IMR-90 (cell line): ENCODE results near the gene ARHGAP8. TPM values are rescaled to one million over a fixed set of nuclear protein-coding genes. Genes with fewer than 3 reads are reported as not detected.

Experiments used
- ATAC-seq: fragments of 200-7000 bp; cut with Tn5 transposase; 2 replicates; pipeline ENCODE4 v1.9.1; 2020; ENCODE audit warnings: low read depth, mild to moderate bottlenecking, moderate library complexity
- BruUV-seq: library from RNA; stranded (reverse); fragments of 400-500 nt; replicated peaks from 2 replicates; lab custom pipeline; 2021; lab: Mats Ljungman, UMichigan
- CTCF ChIA-PET: fragments of 300-600 bp; formaldehyde crosslinking; extraction: SDS; loops from one replicate; lab custom pipeline; 2021; ENCODE audit warnings: antibody characterized with exemption; lab: Yijun Ruan, JAX
- POLR2A ChIA-PET: fragments of 300-600 bp; sonication (Branson Sonifier 250); formaldehyde crosslinking; loops from one replicate; lab custom pipeline; 2022; ENCODE audit warnings: antibody characterized with exemption; ENCODE audit not compliant: unreplicated experiment; lab: Charles Lee
- DNase-seq: peaks from one replicate; pipeline ENCODE4 v3.0.0; 2013
- H2AFZ ChIP-seq: replicated peaks from 2 replicates; pipeline ENCODE3; 2013; ENCODE audit warnings: low read length, mild to moderate bottlenecking; ENCODE audit not compliant: poor library complexity
- H2AK5ac ChIP-seq: 2 replicates; pipeline ENCODE4 v1.6.1; 2013; ENCODE audit warnings: low read depth, low read length, inconsistent platforms
- H2AK9ac ChIP-seq: replicated peaks from 2 replicates; pipeline ENCODE3; 2013; ENCODE audit warnings: mild to moderate bottlenecking, low read depth, low read length, moderate library complexity; ENCODE audit not compliant: poor library complexity
- H2BK120ac ChIP-seq: 2 replicates; pipeline ENCODE4 v1.6.1; 2013; ENCODE audit warnings: low read depth, low read length, inconsistent platforms
- H2BK15ac ChIP-seq: 3 replicates; pipeline ENCODE4 v1.6.1; 2013; ENCODE audit warnings: low read depth, low read length, inconsistent platforms
- H2BK20ac ChIP-seq: 2 replicates; pipeline ENCODE4 v1.6.1; 2013; ENCODE audit warnings: low read depth, mild to moderate bottlenecking, inconsistent platforms, low read length, moderate library complexity
- H2BK5ac ChIP-seq: 2 replicates; pipeline ENCODE4 v1.6.1; 2013; ENCODE audit warnings: mild to moderate bottlenecking, low read depth, low read length, inconsistent platforms; ENCODE audit not compliant: poor library complexity, severe bottlenecking
- H3K14ac ChIP-seq: replicated peaks from 2 replicates; pipeline ENCODE4 v1.6.1; 2013; ENCODE audit warnings: low read depth, low read length, inconsistent platforms
- H3K18ac ChIP-seq: 2 replicates; pipeline ENCODE4 v1.6.1; 2013; ENCODE audit warnings: low read depth, low read length, control low read depth
- H3K23ac ChIP-seq: 2 replicates; pipeline ENCODE4 v1.6.1; 2013; ENCODE audit warnings: low read depth, low read length, inconsistent platforms
- H3K27ac ChIP-seq: 2 replicates; pipeline ENCODE4 v1.5.1; 2013; ENCODE audit warnings: mild to moderate bottlenecking, control low read depth, low read length; ENCODE audit not compliant: insufficient read depth
- H3K27me3 ChIP-seq: 2 replicates; pipeline ENCODE4 v1.6.1; 2013; ENCODE audit warnings: low read length; ENCODE audit not compliant: control insufficient read depth, insufficient read depth
- H3K36me3 ChIP-seq: 2 replicates; pipeline ENCODE4 v1.6.1; 2013; ENCODE audit warnings: low read length, mixed read lengths; ENCODE audit not compliant: control insufficient read depth, insufficient read depth
- H3K4ac ChIP-seq: 2 replicates; pipeline ENCODE4 v1.6.1; 2013; ENCODE audit warnings: low read depth, low read length, inconsistent platforms
- H3K4me1 ChIP-seq: 2 replicates; pipeline ENCODE4 v1.6.1; 2013; ENCODE audit warnings: low read length, mixed read lengths; ENCODE audit not compliant: control insufficient read depth, insufficient read depth
- H3K4me2 ChIP-seq: 2 replicates; pipeline ENCODE4 v1.6.1; 2013; ENCODE audit warnings: low read depth, mild to moderate bottlenecking, control low read depth, low read length, moderate library complexity
- H3K4me3 ChIP-seq: 2 replicates; pipeline ENCODE4 v1.5.1; 2013; ENCODE audit warnings: low read depth, mild to moderate bottlenecking, control low read depth, low read length, moderate library complexity; ENCODE audit not compliant: insufficient read depth
- H3K56ac ChIP-seq: 2 replicates; pipeline ENCODE4 v1.6.1; 2013; ENCODE audit warnings: low read length, inconsistent platforms; ENCODE audit not compliant: insufficient read depth; ENCODE audit errors: extremely low read depth
- H3K79me1 ChIP-seq, 2 experiments: 2 replicates each; pipeline ENCODE4 v1.6.1; 2013; ENCODE audit warnings: low read length in 2 of 2, inconsistent platforms in 1 of 2, low read depth in 1 of 2
- H3K9ac ChIP-seq: 2 replicates; pipeline ENCODE4 v1.6.1; 2013; ENCODE audit warnings: low read depth, low read length, control low read depth
- H3K9me1 ChIP-seq: 2 replicates; pipeline ENCODE4 v1.6.1; 2013; ENCODE audit warnings: low read length, inconsistent platforms; ENCODE audit not compliant: insufficient read depth
- H3K9me3 ChIP-seq: 2 replicates; pipeline ENCODE4 v1.6.1; 2013; ENCODE audit warnings: low read length; ENCODE audit not compliant: control insufficient read depth, insufficient read depth
- H4K20me1 ChIP-seq: 2 replicates; pipeline ENCODE4 v1.6.1; 2013; ENCODE audit warnings: low read length, inconsistent platforms; ENCODE audit not compliant: insufficient read depth
- H4K5ac ChIP-seq: 2 replicates; pipeline ENCODE4 v1.6.1; 2013; ENCODE audit warnings: mild to moderate bottlenecking, low read depth, low read length, control low read depth
- H4K8ac ChIP-seq, 2 experiments: 2 replicates each; pipeline ENCODE4 v1.6.1; 2013; ENCODE audit warnings: low read depth in 2 of 2, low read length in 2 of 2, control low read depth in 1 of 2, inconsistent platforms in 1 of 2
- H4K91ac ChIP-seq: 2 replicates; pipeline ENCODE4 v1.6.1; 2013; ENCODE audit warnings: low read depth, low read length, inconsistent platforms; ENCODE audit not compliant: insufficient read depth
- BHLHE40 ChIP-seq: fragments of 150-350 bp; IDR thresholded peaks from 2 replicates; pipeline ENCODE4 v1.6.1; 2016; ENCODE audit warnings: mild to moderate bottlenecking, low read depth, low read length
- CEBPB ChIP-seq: IDR thresholded peaks from 2 replicates; pipeline ENCODE4 v1.6.1; 2012; ENCODE audit warnings: low read depth, low read length, improper control_type of control experiment
- CHD1 ChIP-seq: IDR thresholded peaks from 2 replicates; pipeline ENCODE4 v1.6.1; 2012; ENCODE audit warnings: low read depth, low read length, improper control_type of control experiment
- CTCF ChIP-seq: conservative IDR thresholded peaks from 2 replicates; pipeline ENCODE4 v1.5.1; 2012; ENCODE audit warnings: mild to moderate bottlenecking, low read depth, low read length, improper control_type of control experiment
- ELK1 ChIP-seq: fragments of 150-350 bp; IDR thresholded peaks from 2 replicates; pipeline ENCODE4 v1.6.1; 2016; ENCODE audit warnings: low read depth, mild to moderate bottlenecking, low read length, moderate library complexity, borderline replicate concordance
- FOS ChIP-seq: fragments of 150-350 bp; IDR thresholded peaks from 2 replicates; pipeline ENCODE4 v1.6.1; 2016; ENCODE audit warnings: low read depth, low read length
- MAFK ChIP-seq: IDR thresholded peaks from 2 replicates; pipeline ENCODE4 v1.6.1; 2012; ENCODE audit warnings: low read depth, low read length, improper control_type of control experiment
- MAZ ChIP-seq: IDR thresholded peaks from 2 replicates; pipeline ENCODE4 v1.6.1; 2012; ENCODE audit warnings: low read depth, mild to moderate bottlenecking, low read length, improper control_type of control experiment, moderate library complexity, borderline replicate concordance
- MXI1 ChIP-seq: IDR thresholded peaks from 2 replicates; pipeline ENCODE4 v1.6.1; 2012; ENCODE audit warnings: low read depth, mild to moderate bottlenecking, low read length, moderate library complexity, borderline replicate concordance
- NFE2L2 ChIP-seq: fragments of 150-350 bp; IDR thresholded peaks from 2 replicates; pipeline ENCODE4 v1.6.1; 2016; ENCODE audit warnings: low read depth, mild to moderate bottlenecking, low read length
- POLR2A ChIP-seq: IDR thresholded peaks from 2 replicates; pipeline ENCODE4 v1.6.1; 2012; ENCODE audit warnings: mild to moderate bottlenecking, low read depth, low read length
- RAD21 ChIP-seq: IDR thresholded peaks from 2 replicates; pipeline ENCODE4 v1.6.1; 2012; ENCODE audit warnings: low read length, improper control_type of control experiment
- RCOR1 ChIP-seq: IDR thresholded peaks from 2 replicates; pipeline ENCODE4 v1.6.1; 2012; ENCODE audit warnings: mild to moderate bottlenecking, low read length, improper control_type of control experiment; ENCODE audit not compliant: insufficient replicate concordance
- RFX5 ChIP-seq: IDR thresholded peaks from 2 replicates; pipeline ENCODE4 v1.8.0; 2012; ENCODE audit warnings: low read depth, mild to moderate bottlenecking, low read length, moderate library complexity
- SMC3 ChIP-seq: fragments of 150-350 bp; IDR thresholded peaks from 2 replicates; pipeline ENCODE4 v1.6.1; 2016; ENCODE audit warnings: low read depth, mild to moderate bottlenecking, antibody characterized with exemption, low read length, moderate library complexity
- WGBS, 2 experiments: methylation state at CpG; one replicate each; pipeline versions ENCODE4 v1.1.5 to v1.1.7; 2013; ENCODE audit warnings: missing lambda C conversion rate in 2 of 2; ENCODE audit not compliant: insufficient read length in 1 of 2; ENCODE audit errors: extremely low coverage in 2 of 2; 5-methylcytosine and 5-hydroxymethylcytosine counted together
- dilution Hi-C: fragments of 300-500 bp; cut with HindIII; formaldehyde crosslinking; loops from one replicate; pipeline ENCODE4 v1.14.3; 2018; ENCODE audit warnings: low sequenced_read_pairs; ENCODE audit not compliant: unreplicated experiment
- in situ Hi-C: fragments of 300-500 bp; cut with MboI; formaldehyde crosslinking; loops from 3 replicates; pipeline ENCODE4 v1.14.3; 2019; ENCODE audit warnings: low sequenced_read_pairs, inconsistent platforms, mixed read lengths
- intact Hi-C: fragments of 100-400 bp; cut with micrococcal nuclease; formaldehyde crosslinking; loops from 2 replicates; pipeline ENCODE4 v1.10.0; 2022
- polyA plus RNA-seq, 3 experiments: library from polyadenylated mRNA; depleted of rRNA; stranded (reverse); fragments of >200 nt; gene quantifications; 2 replicates each; pipeline ENCODE4 v1.2.3, GENCODE V29; 2012; ENCODE audit warnings: low replicate concordance in 1 of 3
- total RNA-seq: library from RNA; depleted of rRNA; stranded (reverse); fragments of >200 nt; gene quantifications from 2 replicates; pipeline ENCODE4 v1.2.3, GENCODE V29; 2012
- TF ChIP-seq, protein P1 (sequence below): fragments of 150-350 bp; IDR thresholded peaks from 2 replicates; pipeline ENCODE4 v1.6.1; 2017; ENCODE audit warnings: mild to moderate bottlenecking, antibody characterized with exemption, low read length, low read depth

Gene ARHGAP8
- total and polyA plus RNA-seq, 2 of the 4 experiments (the other 2 are of a cell fraction): 0.18 to 0.21 TPM

DNA sequence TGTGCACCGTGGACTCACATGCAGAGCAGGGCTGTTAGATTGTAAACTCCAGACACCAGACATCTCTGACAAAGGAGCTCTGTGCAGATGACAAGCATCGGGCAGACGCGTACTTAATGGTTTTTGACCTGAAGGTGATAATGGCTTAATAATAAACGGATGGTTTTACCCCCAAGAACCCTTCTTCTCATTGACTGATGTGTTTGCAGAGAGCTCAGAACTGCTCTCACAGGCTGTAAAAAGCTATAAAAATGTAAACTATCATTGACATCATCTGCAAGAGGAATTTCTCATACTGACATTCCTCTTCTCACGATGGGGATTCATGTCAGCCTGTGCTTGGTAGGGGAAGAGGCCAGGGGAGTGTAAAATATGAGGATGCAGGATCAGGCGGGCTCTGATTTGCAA is 8.6 kb upstream of the ARHGAP8 start:
- H2BK120ac ChIP-seq: peak overlapping the region; percentile 16
- no peak overlapping the region for H3K9ac ChIP-seq
- peak overlapping the region; percentile 47 for H3K4me2 ChIP-seq
- 0 out of 2 replicates have a peak overlapping the region, but pooled peaks have one; percentile 39 for H2BK20ac ChIP-seq
- H3K79me1 ChIP-seq: no peaks in the 10 kb centered on the region
- H3K14ac ChIP-seq: peak overlapping the region; percentile 37; the same call in 1 of the 2 replicates
- H3K56ac ChIP-seq: no peak overlapping the region
- no peak overlapping the region; the same call in 1 of the 2 replicates for H3K18ac ChIP-seq
- H3K23ac ChIP-seq: no peak overlapping the region
- no CpG with 5 or more reads among the region's 7 CpGs for WGBS, 2 experiments
- ATAC-seq: peak; percentile 55
- H3K4me3 ChIP-seq: no peak overlapping the region
- peaks cover 16% of the 10 kb centered on the region for H3K9me1 ChIP-seq
- peak overlapping the region; percentile 9; the same call in 1 of the 2 replicates for H3K27ac ChIP-seq
- peaks cover 3% of the 10 kb centered on the region; the same call in 1 of the 2 replicates for H4K20me1 ChIP-seq
- H4K91ac ChIP-seq: peak overlapping the region; percentile 43
- ChIA-PET POLR2A (no interaction called here), CTCF (no interaction called here)
- H2AK5ac ChIP-seq: 0 out of 2 replicates have a peak overlapping the region, but pooled peaks have one; percentile 25
- intact Hi-C loops (no loop called here), dilution Hi-C loops (no loop called here), in situ Hi-C loops (no loop called here)
- 0 out of 3 replicates have a peak overlapping the region, but pooled peaks have one; percentile 9 for H2BK15ac ChIP-seq
- no peaks in the 10 kb centered on the region for H3K36me3 ChIP-seq
- H3K4me1 ChIP-seq: peaks cover 29% of the 10 kb centered on the region
- peak overlapping the region in 1 of 2 experiments; percentile 8; a peak in 1 of 4 replicates for H4K8ac ChIP-seq
- peak; percentile 80 for DNase-seq
- H4K5ac ChIP-seq: no peak overlapping the region; the same call in 1 of the 2 replicates
- H3K4ac ChIP-seq: 0 out of 2 replicates have a peak overlapping the region, but pooled peaks have one; percentile 60
- H2BK5ac ChIP-seq: no peak overlapping the region
- no peaks in the 10 kb centered on the region for H3K9me3 ChIP-seq
- H3K27me3 ChIP-seq: no peaks in the 10 kb centered on the region; the same call in 1 of the 2 replicates
- H2AFZ ChIP-seq: no peak overlapping the region
- TF ChIP-seq CHD1: no peak
- TF ChIP-seq POLR2A: no peak
- TF ChIP-seq CEBPB: no peak
- no peak for TF ChIP-seq CTCF
- no peak for TF ChIP-seq FOS
- TF ChIP-seq MXI1: no peak
- no peak for TF ChIP-seq RFX5
- no peak for TF ChIP-seq ELK1
- no peak for TF ChIP-seq MAZ
- no peak for TF ChIP-seq BHLHE40
- no peak for TF ChIP-seq SMC3
- TF ChIP-seq, protein P1, sequence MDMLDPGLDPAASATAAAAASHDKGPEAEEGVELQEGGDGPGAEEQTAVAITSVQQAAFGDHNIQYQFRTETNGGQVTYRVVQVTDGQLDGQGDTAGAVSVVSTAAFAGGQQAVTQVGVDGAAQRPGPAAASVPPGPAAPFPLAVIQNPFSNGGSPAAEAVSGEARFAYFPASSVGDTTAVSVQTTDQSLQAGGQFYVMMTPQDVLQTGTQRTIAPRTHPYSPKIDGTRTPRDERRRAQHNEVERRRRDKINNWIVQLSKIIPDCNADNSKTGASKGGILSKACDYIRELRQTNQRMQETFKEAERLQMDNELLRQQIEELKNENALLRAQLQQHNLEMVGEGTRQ: no peak
- no peak for TF ChIP-seq MAFK
- no peak for TF ChIP-seq RCOR1
- no peak for TF ChIP-seq NFE2L2
- no peak for TF ChIP-seq RAD21
- no peak overlapping the region for H2AK9ac ChIP-seq
- BruUV-seq: no TSS peak
